Activated CD8-positive, alpha-beta T cell treated with anti-CD3 and anti-CD28 coated beads for 36 hours (primary cell): ENCODE measurements around the gene PARM1. TPM values are rescaled to one million over a fixed set of nuclear protein-coding genes. Genes with fewer than 3 reads are reported as not detected.

Experiments used
- ATAC-seq: fragments of 200-7000 bp; cut with Tn5 transposase; one replicate; pipeline ENCODE4 v1.10.0; 2021; ENCODE audit warnings: mild to moderate bottlenecking, moderate library complexity
- CTCF ChIA-PET: fragments of 350-600 bp; sonication (Branson Sonifier 250); formaldehyde crosslinking; loops from one replicate; lab custom pipeline; 2021; ENCODE audit warnings: antibody characterized with exemption; lab: Charles Lee
- POLR2A ChIA-PET: fragments of 350-600 bp; sonication (Branson Sonifier 250); formaldehyde crosslinking; loops from one replicate; lab custom pipeline; 2021; ENCODE audit warnings: antibody characterized with exemption; lab: Charles Lee
- DNase-seq: peaks from one replicate; pipeline ENCODE4 v3.0.0-alpha.2; 2020
- H3K27ac Mint-ChIP-seq: one replicate; pipeline ENCODE4 v1.8.0; 2021; ENCODE audit warnings: mild to moderate bottlenecking, mixed read lengths
- H3K27me3 Mint-ChIP-seq: one replicate; pipeline ENCODE4 v1.8.0; 2021; ENCODE audit warnings: mixed read lengths
- H3K36me3 Mint-ChIP-seq: one replicate; pipeline ENCODE4 v1.8.0; 2021; ENCODE audit warnings: low read depth, mixed read lengths
- H3K4me1 Mint-ChIP-seq: one replicate; pipeline ENCODE4 v1.8.0; 2021; ENCODE audit warnings: low read depth, mixed read lengths
- H3K4me3 Mint-ChIP-seq: one replicate; pipeline ENCODE4 v1.8.0; 2021; ENCODE audit warnings: mild to moderate bottlenecking, moderate library complexity, mixed read lengths
- H3K9me3 Mint-ChIP-seq: one replicate; pipeline ENCODE4 v1.8.0; 2021; ENCODE audit warnings: mixed read lengths
- intact Hi-C: fragments of 100-400 bp; cut with micrococcal nuclease; formaldehyde crosslinking; loops from one replicate; pipeline ENCODE4 v1.10.0; 2022
- total RNA-seq, 2 experiments: library from RNA; stranded (reverse); gene quantifications; one replicate each; pipeline ENCODE4 v1.2.3, GENCODE V29; 2021
- TF ChIP-seq, protein P1 (sequence below): fragments of 200-600 bp; IDR thresholded peaks from one replicate; pipeline ENCODE4 v1.8.0; 2022; ENCODE audit warnings: antibody characterized with exemption, mild to moderate bottlenecking

Gene PARM1
- total RNA-seq, 2 experiments from 2014 or later = 0.07 TPM; not detected in 1

DNA sequence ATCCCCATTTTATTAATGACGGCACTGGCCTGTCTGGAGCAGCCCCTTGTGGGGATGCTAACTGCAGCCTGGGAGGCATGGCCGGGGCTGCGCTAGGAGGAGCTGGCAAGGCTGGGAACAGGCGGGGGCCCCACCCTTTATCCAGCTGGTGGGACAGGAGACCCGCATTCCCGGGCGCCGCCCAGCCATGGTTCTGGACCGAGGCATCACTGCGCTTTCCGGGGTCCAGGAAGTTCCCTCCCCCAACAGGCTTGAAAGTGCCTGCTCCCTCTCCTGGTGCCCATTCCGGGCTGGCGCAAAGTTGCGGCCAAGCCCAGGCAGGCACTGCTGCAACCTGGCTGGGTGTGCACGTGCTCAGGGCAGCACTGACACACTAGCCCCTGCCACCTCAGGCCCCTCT is 124.5 kb downstream of the PARM1 start:
- ATAC-seq = no peak
- POLR2A ChIA-PET = no interaction called here
- TF ChIP-seq, protein P1, sequence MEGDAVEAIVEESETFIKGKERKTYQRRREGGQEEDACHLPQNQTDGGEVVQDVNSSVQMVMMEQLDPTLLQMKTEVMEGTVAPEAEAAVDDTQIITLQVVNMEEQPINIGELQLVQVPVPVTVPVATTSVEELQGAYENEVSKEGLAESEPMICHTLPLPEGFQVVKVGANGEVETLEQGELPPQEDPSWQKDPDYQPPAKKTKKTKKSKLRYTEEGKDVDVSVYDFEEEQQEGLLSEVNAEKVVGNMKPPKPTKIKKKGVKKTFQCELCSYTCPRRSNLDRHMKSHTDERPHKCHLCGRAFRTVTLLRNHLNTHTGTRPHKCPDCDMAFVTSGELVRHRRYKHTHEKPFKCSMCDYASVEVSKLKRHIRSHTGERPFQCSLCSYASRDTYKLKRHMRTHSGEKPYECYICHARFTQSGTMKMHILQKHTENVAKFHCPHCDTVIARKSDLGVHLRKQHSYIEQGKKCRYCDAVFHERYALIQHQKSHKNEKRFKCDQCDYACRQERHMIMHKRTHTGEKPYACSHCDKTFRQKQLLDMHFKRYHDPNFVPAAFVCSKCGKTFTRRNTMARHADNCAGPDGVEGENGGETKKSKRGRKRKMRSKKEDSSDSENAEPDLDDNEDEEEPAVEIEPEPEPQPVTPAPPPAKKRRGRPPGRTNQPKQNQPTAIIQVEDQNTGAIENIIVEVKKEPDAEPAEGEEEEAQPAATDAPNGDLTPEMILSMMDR = no peak
- no peak for DNase-seq
- CTCF ChIA-PET = no interaction called here
- no peak overlapping the region for H3K27ac Mint-ChIP-seq
- H3K36me3 Mint-ChIP-seq = no peaks in the 10 kb centered on the region
- no peaks in the 10 kb centered on the region for H3K9me3 Mint-ChIP-seq
- H3K4me3 Mint-ChIP-seq = no peak overlapping the region
- intact Hi-C loops = no loop called here
- H3K4me1 Mint-ChIP-seq = no peaks in the 10 kb centered on the region
- no peaks in the 10 kb centered on the region for H3K27me3 Mint-ChIP-seq

DNA sequence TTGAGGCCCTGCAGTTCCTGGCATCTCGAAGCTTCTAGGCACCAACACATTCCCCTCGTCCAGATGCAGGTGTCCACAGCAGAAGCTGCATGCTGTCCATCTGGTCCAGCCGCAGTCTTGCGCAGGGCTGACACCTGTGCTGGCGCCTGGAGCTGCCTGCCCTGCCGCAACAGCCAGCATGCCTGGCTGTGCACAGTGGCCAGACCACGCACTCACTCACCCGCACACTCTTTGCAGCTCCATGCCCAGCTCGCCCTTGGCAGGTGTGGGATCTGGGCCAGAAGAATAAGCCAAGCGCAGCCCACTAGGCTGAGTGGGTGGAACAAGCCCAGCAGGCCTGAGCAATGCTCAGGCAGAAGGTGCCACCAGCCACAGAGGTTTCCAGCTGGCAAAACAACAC is 125.6 kb downstream of the PARM1 start:
- no peak overlapping the region for H3K27ac Mint-ChIP-seq
- ATAC-seq = no peak
- H3K4me1 Mint-ChIP-seq = no peaks in the 10 kb centered on the region
- DNase-seq = no peak
- H3K9me3 Mint-ChIP-seq = no peaks in the 10 kb centered on the region
- ChIA-PET CTCF (no interaction called here), POLR2A (no interaction called here)
- H3K36me3 Mint-ChIP-seq = no peaks in the 10 kb centered on the region
- no peaks in the 10 kb centered on the region for H3K27me3 Mint-ChIP-seq
- intact Hi-C loops = no loop called here
- H3K4me3 Mint-ChIP-seq = no peak overlapping the region
- TF ChIP-seq, protein P1 = no peak

DNA sequence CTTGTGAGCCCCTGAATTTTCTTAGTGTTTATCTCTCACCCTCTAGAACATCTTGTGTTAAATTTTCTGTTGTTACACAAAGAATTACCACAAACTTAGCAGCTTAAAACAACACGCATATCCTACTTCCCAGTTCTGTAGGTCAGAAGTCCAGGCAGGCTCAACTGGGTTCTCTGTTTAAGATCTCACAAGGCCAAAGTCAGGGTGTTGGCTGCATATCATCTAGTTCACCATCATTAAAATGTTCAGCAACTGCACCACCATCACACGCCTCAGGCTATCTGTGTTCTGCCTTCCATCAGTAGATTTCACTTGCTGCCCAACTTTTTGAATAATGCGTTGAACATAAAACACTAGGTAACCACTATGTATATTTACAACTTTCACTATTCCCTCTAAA is 130.5 kb downstream of the PARM1 start:
- TF ChIP-seq, protein P1 = no peak
- Mint-ChIP-seq H3K9me3 (peaks cover 1% of the 10 kb centered on the region), H3K36me3 (no peaks in the 10 kb centered on the region), H3K4me1 (no peaks in the 10 kb centered on the region), H3K4me3 (no peak overlapping the region), H3K27ac (no peak overlapping the region), H3K27me3 (no peaks in the 10 kb centered on the region)
- ATAC-seq (no peak), DNase-seq (no peak)
- ChIA-PET CTCF (no interaction called here), POLR2A (no interaction called here)
- intact Hi-C loops = no loop called here

DNA sequence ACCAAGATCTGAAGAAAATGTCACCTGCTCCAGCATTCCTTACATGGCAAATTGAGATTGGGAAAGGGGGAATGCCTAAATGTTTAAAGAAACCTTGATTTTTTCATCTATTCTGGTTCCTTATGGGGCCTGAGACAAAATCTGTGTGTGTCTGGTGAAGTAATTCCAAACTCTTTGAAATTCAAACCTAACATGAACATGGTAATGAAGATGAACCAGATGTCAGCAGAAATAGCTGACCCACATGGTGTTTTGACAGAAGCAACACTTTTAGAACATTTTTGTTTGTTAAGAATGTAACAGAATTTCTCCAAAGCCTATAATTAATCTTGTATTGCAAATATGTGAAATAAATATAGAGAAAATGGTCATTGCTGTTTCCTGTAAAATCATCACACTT is 133.0 kb downstream of the PARM1 start:
- TF ChIP-seq, protein P1 = no peak
- Mint-ChIP-seq H3K27ac (no peak overlapping the region), H3K4me1 (no peaks in the 10 kb centered on the region), H3K4me3 (no peak overlapping the region), H3K36me3 (no peaks in the 10 kb centered on the region), H3K9me3 (peaks cover 1% of the 10 kb centered on the region), H3K27me3 (no peaks in the 10 kb centered on the region)
- ChIA-PET CTCF (no interaction called here), POLR2A (no interaction called here)
- ATAC-seq = no peak
- intact Hi-C loops = no loop called here
- DNase-seq = no peak

DNA sequence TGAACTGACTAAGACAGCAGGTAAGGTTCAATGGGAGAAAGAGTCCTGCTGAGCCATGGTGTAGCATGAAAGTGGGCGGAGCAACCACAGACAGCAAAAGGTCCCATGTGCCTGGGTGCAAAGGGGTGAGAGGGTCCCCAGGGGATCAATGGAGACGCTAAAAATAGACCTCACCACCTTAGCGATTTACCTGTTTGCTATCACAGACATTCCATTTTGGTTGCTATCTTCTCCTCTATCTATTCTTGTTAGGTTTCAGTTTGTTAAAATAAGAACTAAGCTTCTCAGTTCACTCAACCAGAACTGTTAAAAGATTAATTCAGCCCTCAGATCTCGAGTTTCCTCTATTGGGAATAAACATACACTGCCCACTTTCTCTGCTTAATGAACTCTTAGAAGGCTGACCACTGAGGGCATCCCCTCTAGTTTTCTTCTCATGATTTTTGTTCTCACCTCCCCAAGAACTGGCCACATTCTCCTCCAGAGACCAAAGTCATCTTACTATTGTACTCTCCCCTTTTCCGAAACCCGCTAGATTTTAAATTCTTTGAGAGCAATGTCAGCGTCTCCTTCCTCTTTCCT is 136.7 kb downstream of the PARM1 start:
- intact Hi-C loops = no loop called here

More for the DNA sequence above, 136.7 kb downstream of the PARM1 start:
- Mint-ChIP-seq H3K4me1 (no peaks in the 10 kb centered on the region), H3K36me3 (no peaks in the 10 kb centered on the region), H3K27ac (no peak overlapping the region), H3K4me3 (no peak overlapping the region), H3K27me3 (no peaks in the 10 kb centered on the region), H3K9me3 (peaks cover 1% of the 10 kb centered on the region)
- TF ChIP-seq, protein P1 = no peak
- CTCF ChIA-PET = no interaction called here
- DNase-seq (no peak), ATAC-seq (no peak)
- POLR2A ChIA-PET = no interaction called here
